Vagina (tissue), 2 donors: Measurements from ENCODE around the gene CNTN5. TPM values are rescaled to one million over a fixed set of nuclear protein-coding genes. Genes with fewer than 3 reads are reported as not detected.
"Not testable (repeated sequence)": the region's sequence is repeated elsewhere in the genome, so short reads cannot be mapped to it uniquely, and the experiment has no call there.

ENCODE experiments used
- DNase-seq, 2 donors: peaks; one replicate each; pipeline ENCODE4 v3.0.0-alpha.2; 2017; ENCODE audit errors: extremely low spot score in 2 of 2
- H3K27ac ChIP-seq: fragments of 200-600 bp; sonication (generic); one replicate; pipeline ENCODE4 v1.5.1; 2019
- H3K27me3 ChIP-seq: fragments of 200-600 bp; sonication (generic); one replicate; pipeline ENCODE4 v1.5.1; 2019
- H3K36me3 ChIP-seq, 2 donors: fragments of 200-600 bp; sonication (generic); one replicate each; pipeline ENCODE4 v1.5.1; 2017 to 2019
- H3K4me1 ChIP-seq: fragments of 200-600 bp; sonication (generic); one replicate; pipeline ENCODE4 v1.5.1; 2019
- H3K4me3 ChIP-seq, 2 donors: fragments of 200-600 bp; sonication (generic); 1 replicate in 1 of 2; 2 replicates in 1 of 2; pipeline ENCODE4 v1.5.1; 2016 to 2019
- H3K9me3 ChIP-seq: fragments of 200-600 bp; sonication (generic); one replicate; pipeline ENCODE4 v1.5.1; 2019
- CTCF ChIP-seq, 3 experiments: fragments of 450-650 bp in 2 of 3; fragments of 200-600 bp in 1 of 3; sonication (generic) in 1 of 3; IDR thresholded peaks; one replicate each; pipeline ENCODE4 v1.5.1; 2017 to 2019; ENCODE audit warnings: antibody characterized with exemption in 3 of 3, mild to moderate bottlenecking in 2 of 3, moderate library complexity in 2 of 3
- POLR2A ChIP-seq, 2 donors: fragments of 450-650 bp; IDR thresholded peaks; one replicate each; pipeline ENCODE4 v1.6.1; 2017; ENCODE audit warnings: antibody characterized with exemption in 2 of 2, mild to moderate bottlenecking in 2 of 2, moderate library complexity in 2 of 2
- POLR2AphosphoS5 ChIP-seq, 2 donors: sonication (generic); formaldehyde crosslinking; IDR thresholded peaks; one replicate each; pipeline ENCODE4 v1.9.0; 2017; ENCODE audit warnings: antibody characterized with exemption in 2 of 2, mild to moderate bottlenecking in 2 of 2, low read depth in 1 of 2; ENCODE audit not compliant: insufficient read depth in 1 of 2
- intact Hi-C: fragments of 100-400 bp; cut with DNase I; formaldehyde crosslinking; loops from one replicate; pipeline ENCODE4 v1.15.1; 2023
- total RNA-seq: library from RNA; depleted of rRNA; stranded (reverse); fragments of >200 nt; gene quantifications from one replicate; pipeline ENCODE4 v1.2.3, GENCODE V29; 2016

The CNTN5 gene
- total RNA-seq, 1 donor from 2014 or later, result 0.25 TPM

- H3K4me1 ChIP-seq, result no peaks in the 10 kb centered on the region
- no peak for DNase-seq
- no peaks in the 10 kb centered on the region for H3K36me3 ChIP-seq
- intact Hi-C loops, result no loop called here
- no peaks in the 10 kb centered on the region for H3K27me3 ChIP-seq
- TF ChIP-seq POLR2A (IDR thresholded peaks at IDR 0.05), result no peak
- no peak for TF ChIP-seq CTCF (IDR thresholded peaks at IDR 0.05)
- no peaks in the 10 kb centered on the region for H3K9me3 ChIP-seq
- H3K4me3 ChIP-seq, result no peak overlapping the region
- no peak overlapping the region for H3K27ac ChIP-seq
Measured at GRCh38 chr11:99117603-99118002, 96.9 kb downstream of the CNTN5 start.

- H3K4me3 ChIP-seq, H3K36me3 ChIP-seq, intact Hi-C loops: not testable (repeated sequence)
Measured at GRCh38 chr11:99133862-99134261, 113.1 kb downstream of the CNTN5 start.

GRCh38 chr11:99135508-99135907, 114.8 kb downstream of the CNTN5 start:
- no peak for TF ChIP-seq POLR2A (IDR thresholded peaks at IDR 0.05)
- no peak for TF ChIP-seq CTCF (IDR thresholded peaks at IDR 0.05)
- TF ChIP-seq POLR2AphosphoS5 (IDR thresholded peaks at IDR 0.05; ENCODE audit: insufficient read depth in 1 of 2, low read depth in 1 of 2), result no peak
- H3K4me3 ChIP-seq, result no peak overlapping the region
- intact Hi-C loops, result no loop called here
- no peaks in the 10 kb centered on the region for H3K27me3 ChIP-seq
- no peak overlapping the region for H3K27ac ChIP-seq
- H3K36me3 ChIP-seq, result no peaks in the 10 kb centered on the region
- no peak for DNase-seq
- H3K9me3 ChIP-seq, result no peaks in the 10 kb centered on the region
- H3K4me1 ChIP-seq, result no peaks in the 10 kb centered on the region

More at GRCh38 chr11:99133862-99134261, 113.1 kb downstream of the CNTN5 start:
- H3K4me1 ChIP-seq, H3K9me3 ChIP-seq, DNase-seq, H3K27ac ChIP-seq, H3K27me3 ChIP-seq: not testable (repeated sequence)

- Histone ChIP-seq H3K36me3 (no peaks in the 10 kb centered on the region), H3K9me3 (no peaks in the 10 kb centered on the region), H3K4me1 (no peaks in the 10 kb centered on the region), H3K4me3 (no peak overlapping the region), H3K27me3 (no peaks in the 10 kb centered on the region), H3K27ac (no peak overlapping the region)
- intact Hi-C loops, result no loop called here
- TF ChIP-seq CTCF (IDR thresholded peaks at IDR 0.05) (no peak), POLR2AphosphoS5 (IDR thresholded peaks at IDR 0.05; ENCODE audit: insufficient read depth in 1 of 2, low read depth in 1 of 2) (no peak), POLR2A (IDR thresholded peaks at IDR 0.05) (no peak)
- no peak for DNase-seq
Measured at GRCh38 chr11:99142237-99142636, 121.5 kb downstream of the CNTN5 start.

GRCh38 chr11:99148352-99148751, 127.6 kb downstream of the CNTN5 start:
- Histone ChIP-seq H3K9me3 (no peaks in the 10 kb centered on the region), H3K27me3 (no peaks in the 10 kb centered on the region), H3K27ac (no peak overlapping the region), H3K4me1 (no peaks in the 10 kb centered on the region), H3K4me3 (no peak overlapping the region), H3K36me3 (no peaks in the 10 kb centered on the region)
- no peak for DNase-seq
- intact Hi-C loops, result no loop called here
- TF ChIP-seq CTCF (IDR thresholded peaks at IDR 0.05) (no peak), POLR2AphosphoS5 (IDR thresholded peaks at IDR 0.05; ENCODE audit: insufficient read depth in 1 of 2, low read depth in 1 of 2) (no peak), POLR2A (IDR thresholded peaks at IDR 0.05) (no peak)

- no peak for DNase-seq
- TF ChIP-seq POLR2A (IDR thresholded peaks at IDR 0.05) (no peak), CTCF (IDR thresholded peaks at IDR 0.05) (no peak), POLR2AphosphoS5 (IDR thresholded peaks at IDR 0.05; ENCODE audit: insufficient read depth in 1 of 2, low read depth in 1 of 2) (no peak)
- intact Hi-C loops, result no loop called here
Measured at GRCh38 chr11:99154277-99154676, 133.5 kb downstream of the CNTN5 start.

More at GRCh38 chr11:99154277-99154676, 133.5 kb downstream of the CNTN5 start:
- Histone ChIP-seq H3K27ac (no peak overlapping the region), H3K9me3 (no peaks in the 10 kb centered on the region), H3K4me1 (no peaks in the 10 kb centered on the region), H3K27me3 (no peaks in the 10 kb centered on the region), H3K4me3 (no peak overlapping the region), H3K36me3 (no peaks in the 10 kb centered on the region)
